LNCaP clone FGC (cell line): ENCODE results near the gene TTC33.

Experiments
- DNase-seq: peaks from one replicate; pipeline ENCODE4 v3.0.0-alpha.2; 2011; ENCODE audit warnings: low read depth
- H3K4me3 ChIP-seq: 2 replicates; pipeline ENCODE4 v1.5.1; 2011; ENCODE audit warnings: mild to moderate bottlenecking, low read depth, low read length, control low read depth
- TF ChIP-seq, protein P1 (sequence below): IDR thresholded peaks from 2 replicates; pipeline ENCODE4 v1.5.1; 2012; ENCODE audit warnings: mild to moderate bottlenecking; ENCODE audit not compliant: control insufficient read depth, insufficient read depth; ENCODE audit errors: extremely low read depth

Gene TTC33, protein sequence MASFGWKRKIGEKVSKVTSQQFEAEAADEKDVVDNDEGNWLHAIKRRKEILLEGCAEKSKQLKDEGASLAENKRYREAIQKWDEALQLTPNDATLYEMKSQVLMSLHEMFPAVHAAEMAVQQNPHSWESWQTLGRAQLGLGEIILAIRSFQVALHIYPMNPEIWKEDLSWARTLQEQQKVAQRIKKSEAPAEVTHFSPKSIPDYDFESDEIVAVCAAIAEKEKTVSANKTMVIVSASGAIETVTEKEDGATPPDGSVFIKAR

DNA sequence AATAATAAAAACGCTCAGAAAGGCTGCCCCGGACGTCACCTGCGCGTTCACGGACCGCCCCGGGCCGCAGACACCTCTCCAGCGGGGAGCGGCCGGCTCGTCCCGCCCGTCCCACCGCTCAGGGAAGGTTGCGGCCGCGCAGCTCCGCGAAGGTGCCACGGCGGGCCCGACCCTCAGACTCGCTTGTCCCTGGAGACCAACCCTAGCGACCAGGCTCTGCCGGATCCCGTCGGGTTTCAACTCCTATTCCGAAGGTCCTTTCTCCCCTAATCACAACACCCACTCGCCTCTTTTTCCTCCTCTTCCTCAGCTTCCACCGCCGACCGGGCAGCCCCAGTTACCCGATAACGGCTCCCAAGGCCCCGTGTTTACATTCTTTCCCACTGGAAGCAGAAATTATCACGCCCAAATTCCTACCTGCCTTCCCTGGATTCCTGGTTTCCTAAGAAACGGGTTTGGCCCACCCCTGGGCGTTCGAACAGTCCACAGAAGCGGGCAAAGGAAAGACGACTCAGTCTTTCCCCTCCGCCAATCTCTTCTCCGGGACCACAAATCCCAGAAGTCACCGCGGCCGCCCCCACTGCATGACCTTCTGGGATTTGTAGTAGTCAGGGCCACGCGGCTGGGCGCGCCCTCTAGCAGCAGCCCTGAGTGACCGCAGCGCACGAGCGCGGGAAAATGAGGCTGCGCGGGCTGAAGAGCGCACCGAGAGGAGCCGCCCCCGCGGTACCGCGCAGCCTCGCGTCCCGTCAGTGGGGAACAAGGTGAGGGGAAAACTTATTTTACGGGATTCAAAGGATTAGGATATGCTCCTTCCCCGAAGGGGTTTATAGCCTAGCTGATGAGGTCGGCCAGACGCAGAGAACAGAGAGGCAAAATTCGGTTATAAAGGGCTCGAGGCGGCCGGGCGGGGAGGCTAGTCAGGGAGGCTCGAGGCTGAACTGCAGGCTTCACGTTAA is at the start of gene TTC33:
Gene TTC33, minus strand, starts transcription at position 555 of the 959 bp plus-strand sequence. CDS start 8,943 bp downstream, outside the sequence.
- peak; percentile 82 for DNase-seq
- TF ChIP-seq, protein P1, sequence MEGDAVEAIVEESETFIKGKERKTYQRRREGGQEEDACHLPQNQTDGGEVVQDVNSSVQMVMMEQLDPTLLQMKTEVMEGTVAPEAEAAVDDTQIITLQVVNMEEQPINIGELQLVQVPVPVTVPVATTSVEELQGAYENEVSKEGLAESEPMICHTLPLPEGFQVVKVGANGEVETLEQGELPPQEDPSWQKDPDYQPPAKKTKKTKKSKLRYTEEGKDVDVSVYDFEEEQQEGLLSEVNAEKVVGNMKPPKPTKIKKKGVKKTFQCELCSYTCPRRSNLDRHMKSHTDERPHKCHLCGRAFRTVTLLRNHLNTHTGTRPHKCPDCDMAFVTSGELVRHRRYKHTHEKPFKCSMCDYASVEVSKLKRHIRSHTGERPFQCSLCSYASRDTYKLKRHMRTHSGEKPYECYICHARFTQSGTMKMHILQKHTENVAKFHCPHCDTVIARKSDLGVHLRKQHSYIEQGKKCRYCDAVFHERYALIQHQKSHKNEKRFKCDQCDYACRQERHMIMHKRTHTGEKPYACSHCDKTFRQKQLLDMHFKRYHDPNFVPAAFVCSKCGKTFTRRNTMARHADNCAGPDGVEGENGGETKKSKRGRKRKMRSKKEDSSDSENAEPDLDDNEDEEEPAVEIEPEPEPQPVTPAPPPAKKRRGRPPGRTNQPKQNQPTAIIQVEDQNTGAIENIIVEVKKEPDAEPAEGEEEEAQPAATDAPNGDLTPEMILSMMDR: peak; percentile 97
- H3K4me3 ChIP-seq: peak within 1 kb of the TSS; percentile 88

DNA sequence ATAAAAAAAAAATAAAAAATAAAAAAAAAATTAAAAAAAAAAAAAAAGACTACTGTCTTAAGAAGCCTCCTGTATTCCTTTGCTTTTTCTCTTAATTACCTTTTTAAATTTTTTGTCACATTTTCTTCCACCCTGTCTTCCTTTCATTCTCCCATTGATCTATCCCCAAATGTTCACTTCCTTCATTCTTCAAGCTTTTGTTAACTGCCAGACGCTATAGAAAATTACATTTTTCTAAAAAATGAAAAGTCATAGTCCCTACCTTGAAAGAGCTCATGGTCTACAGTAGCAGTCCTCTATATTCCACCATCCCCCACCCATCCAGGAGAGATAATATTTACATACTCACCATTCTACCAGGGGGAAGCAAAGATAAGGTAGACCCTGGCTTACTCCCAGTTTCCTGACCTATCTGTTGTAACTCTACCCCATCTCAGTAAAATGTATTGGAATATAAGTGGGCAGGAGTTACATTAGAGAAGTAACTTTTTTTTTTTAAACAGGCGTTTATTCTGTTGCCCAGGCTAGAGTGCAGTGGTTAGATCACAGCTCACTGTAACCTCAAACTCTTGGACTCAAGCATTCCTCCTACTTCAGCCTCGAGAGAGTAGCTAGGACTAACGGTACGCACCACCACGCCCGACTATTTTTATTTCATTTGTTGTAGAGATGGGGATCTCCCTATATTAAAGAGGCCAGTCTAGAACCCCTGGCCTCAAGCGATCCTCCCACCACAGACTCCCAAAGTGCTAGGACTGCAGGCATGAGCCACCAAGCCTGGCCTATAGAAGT is 46.2 kb upstream of the TTC33 start:
- H3K4me3 ChIP-seq: no peak overlapping the region
- no peak for DNase-seq
- TF ChIP-seq, protein P1: no peak

DNA sequence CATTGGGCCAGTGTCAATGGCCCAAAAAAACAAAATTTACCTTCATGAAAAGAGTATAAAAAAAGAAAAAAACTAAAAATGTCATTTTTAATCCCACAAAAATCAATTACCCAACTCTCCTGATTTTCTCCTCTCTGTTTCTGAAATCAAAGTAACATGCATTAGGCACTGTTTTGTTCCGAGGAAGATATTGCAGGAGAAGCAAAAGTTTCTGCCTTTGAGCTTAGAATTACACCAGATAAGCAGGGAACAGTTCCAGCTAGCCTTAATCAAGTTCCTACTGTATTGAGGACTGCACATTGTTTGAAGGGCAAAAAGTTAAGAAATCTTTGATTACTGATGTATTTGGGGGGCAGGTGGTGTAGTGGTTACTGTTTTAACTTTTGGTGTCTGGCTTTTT is 43.5 kb upstream of the TTC33 start:
- peak overlapping the region; percentile 69 for H3K4me3 ChIP-seq
- no peak for DNase-seq
- TF ChIP-seq, protein P1: no peak

DNA sequence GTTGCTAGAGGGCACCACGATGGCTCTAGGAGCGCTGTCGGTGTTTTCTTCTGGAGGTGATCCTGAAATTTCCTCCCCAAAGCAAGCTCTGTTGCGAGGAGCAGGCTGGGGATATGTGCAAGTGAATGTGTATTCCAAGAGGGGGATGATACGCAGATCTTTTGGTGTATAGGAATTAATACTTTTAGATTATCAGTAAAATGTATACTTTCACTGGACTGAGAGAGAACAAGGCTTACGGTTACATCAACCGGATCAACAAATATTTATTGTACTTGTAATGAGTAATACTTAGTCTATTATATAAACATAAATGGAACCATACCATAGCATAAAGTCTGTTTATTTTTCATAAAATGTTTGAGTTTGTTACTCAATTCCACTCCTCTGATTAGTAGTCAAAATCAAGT is 43.0 kb upstream of the TTC33 start:
- peak overlapping the region; percentile 69 for H3K4me3 ChIP-seq
- DNase-seq: no peak
- TF ChIP-seq, protein P1: peak; percentile 26; the same call in 1 of the 2 replicates

DNA sequence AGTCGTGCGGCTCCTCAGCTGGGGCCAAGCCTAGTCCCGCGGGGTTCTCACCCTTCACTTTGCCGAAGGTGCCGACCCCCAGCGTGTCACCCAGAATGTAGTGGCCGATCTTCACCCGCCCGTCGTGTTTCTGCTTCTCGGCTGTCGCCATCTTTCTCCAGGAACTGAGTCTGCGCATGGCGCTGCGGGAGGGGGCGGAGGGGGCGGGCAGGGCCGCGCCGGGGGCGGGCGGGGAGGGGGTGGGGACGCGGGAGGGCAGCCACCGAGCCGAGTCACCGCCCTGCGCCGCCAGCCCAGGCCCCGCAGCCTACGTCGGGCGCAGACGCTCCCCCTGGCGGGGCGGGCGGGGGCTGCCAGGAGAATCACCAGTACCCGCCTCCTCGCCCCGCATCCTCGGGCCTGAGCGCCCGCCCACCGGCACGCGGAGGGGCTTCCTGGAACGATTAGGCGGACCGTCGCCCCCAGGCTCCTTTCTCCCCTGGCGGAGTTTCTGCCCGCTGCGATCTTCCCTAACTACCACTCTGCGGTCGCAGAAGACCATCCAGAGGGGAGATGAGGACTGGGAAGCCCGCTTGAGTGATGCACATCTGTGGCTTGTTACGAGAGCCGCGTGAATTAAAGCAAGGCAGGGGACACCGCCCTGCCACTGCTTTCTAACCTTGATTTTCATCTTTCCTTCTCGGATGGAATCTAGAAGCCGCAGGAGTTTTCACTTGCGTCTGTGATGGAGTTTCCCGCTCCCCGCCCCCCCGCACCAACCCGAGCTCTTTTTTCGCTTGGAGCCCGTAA is 42.4 kb upstream of the TTC33 start, which contains the start of gene PRKAA1:
Gene PRKAA1, minus strand, starts transcription at position 363 of the 789 bp plus-strand sequence. Its CDS starts 185 bp downstream, at position 178.
- H3K4me3 ChIP-seq: peak within 1 kb of the TSS; percentile 69
- TF ChIP-seq, protein P1: peak; percentile 77
- DNase-seq: no peak

DNA sequence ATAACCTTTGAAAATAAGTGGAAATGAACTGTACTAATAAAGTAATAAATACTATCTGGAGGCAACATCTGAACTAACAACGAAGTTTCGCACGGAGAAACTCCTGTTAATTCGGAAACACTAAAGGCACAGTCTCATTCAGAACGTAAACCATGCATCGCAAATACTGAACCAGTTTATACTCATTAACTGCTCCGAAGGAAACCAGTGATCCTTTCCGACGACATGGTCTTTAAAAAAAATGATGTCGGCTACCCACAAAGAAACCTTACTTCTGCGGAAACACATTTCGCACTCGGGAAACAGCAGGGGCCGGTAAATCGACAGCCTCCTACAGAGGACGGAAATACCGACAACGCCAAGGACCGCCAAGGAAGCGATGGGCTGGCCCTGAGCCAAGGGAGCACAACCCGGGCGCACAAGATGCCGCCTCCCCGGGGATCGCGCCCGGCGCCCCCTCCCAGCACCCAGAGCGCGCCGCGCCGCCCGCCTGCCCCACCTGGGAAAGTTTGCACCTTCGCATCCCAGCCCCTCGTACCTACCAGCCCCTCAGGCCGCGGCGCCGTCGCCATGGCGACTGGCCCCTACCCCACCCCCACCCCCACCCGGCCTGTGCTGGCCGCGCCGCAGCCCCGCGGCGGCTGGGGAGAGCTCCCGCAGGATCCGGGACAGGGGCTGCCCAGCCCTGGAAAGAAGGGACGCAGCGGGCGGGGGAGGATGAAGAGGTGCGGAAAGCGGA is 41.7 kb upstream of the TTC33 start:
- H3K4me3 ChIP-seq: peak overlapping the region; percentile 69

More for the DNA sequence above, 41.7 kb upstream of the TTC33 start:
- TF ChIP-seq, protein P1: no peak
- no peak for DNase-seq
